Hepatocyte (in vitro differentiated cells): ENCODE results near the gene HEXB. TPM values are rescaled to one million over a fixed set of nuclear protein-coding genes. Genes with fewer than 3 reads are reported as not detected.

Experiments
- DNase-seq: peaks from one replicate; pipeline ENCODE4 v3.0.0-alpha.2; 2016; ENCODE audit warnings: low spot score
- H2AFZ ChIP-seq: fragments of 200-600 bp; sonication (generic); 2 replicates; pipeline ENCODE4 v1.6.0; 2016; ENCODE audit warnings: antibody characterized with exemption, mild to moderate bottlenecking
- H3K27ac ChIP-seq: fragments of 200-600 bp; sonication (generic); 2 replicates; pipeline ENCODE4 v1.5.1; 2016; ENCODE audit warnings: mild to moderate bottlenecking
- H3K27me3 ChIP-seq: fragments of 200-600 bp; sonication (generic); 2 replicates; pipeline ENCODE4 v1.6.1; 2016
- H3K36me3 ChIP-seq: fragments of 200-600 bp; sonication (generic); replicated peaks from 2 replicates; pipeline ENCODE4 v1.5.1; 2016; ENCODE audit warnings: low read depth; ENCODE audit not compliant: insufficient read depth
- H3K4me1 ChIP-seq: fragments of 200-600 bp; sonication (generic); 2 replicates; pipeline ENCODE4 v1.5.1; 2016; ENCODE audit warnings: mild to moderate bottlenecking, moderate library complexity; ENCODE audit not compliant: insufficient read depth
- H3K4me2 ChIP-seq: fragments of 200-600 bp; sonication (generic); 2 replicates; pipeline ENCODE4 v1.6.0; 2016
- H3K4me3 ChIP-seq: fragments of 200-600 bp; sonication (generic); 2 replicates; pipeline ENCODE4 v1.5.1; 2016; ENCODE audit warnings: mild to moderate bottlenecking
- H3K79me2 ChIP-seq: fragments of 200-600 bp; sonication (generic); 2 replicates; pipeline ENCODE4 v1.6.0; 2017; ENCODE audit warnings: mild to moderate bottlenecking
- H3K9me2 ChIP-seq: fragments of 200-600 bp; sonication (generic); replicated peaks from 2 replicates; pipeline ENCODE4 v1.6.0; 2017; ENCODE audit warnings: mild to moderate bottlenecking; ENCODE audit not compliant: insufficient read depth
- H3K9me3 ChIP-seq: fragments of 200-600 bp; sonication (generic); 2 replicates; pipeline ENCODE4 v1.5.1; 2016; ENCODE audit warnings: low read depth, mild to moderate bottlenecking
- H4K20me1 ChIP-seq: fragments of 200-600 bp; sonication (generic); 2 replicates; pipeline ENCODE4 v1.6.0; 2016; ENCODE audit warnings: mild to moderate bottlenecking; ENCODE audit not compliant: insufficient read depth, poor library complexity, severe bottlenecking
- EZH2 ChIP-seq: fragments of 200-600 bp; sonication (generic); IDR thresholded peaks from 2 replicates; pipeline ENCODE4 v1.6.1; 2016; ENCODE audit warnings: antibody characterized with exemption, mild to moderate bottlenecking, borderline replicate concordance
- EZH2phosphoT487 ChIP-seq: fragments of 200-600 bp; sonication (generic); IDR thresholded peaks from one replicate; pipeline ENCODE4 v1.6.1; 2018; ENCODE audit warnings: antibody characterized with exemption, mild to moderate bottlenecking, low read depth, moderate library complexity; ENCODE audit not compliant: unreplicated experiment, severe bottlenecking
- WGBS: methylation state at CpG from one replicate; pipeline ENCODE4 v1.1.6; 2016; ENCODE audit warnings: low lambda C conversion rate; ENCODE audit errors: missing lambda C conversion rate; 5-methylcytosine and 5-hydroxymethylcytosine counted together
- polyA plus RNA-seq: library from polyadenylated mRNA; unstranded; fragments of >200 nt; fragmentation: Nextera tagmentation; extraction: Ambion mirVana; gene quantifications from 2 replicates; pipeline ENCODE4 v1.2.1, GENCODE V29; 2016
- total RNA-seq: library from RNA; depleted of rRNA; stranded (reverse); fragments of >200 nt; gene quantifications from 2 replicates; pipeline ENCODE4 v1.2.3, GENCODE V29; 2014
- TF ChIP-seq, protein P1 (sequence below): fragments of 200-600 bp; sonication (generic); IDR thresholded peaks from 2 replicates; pipeline ENCODE4 v1.5.1; 2016; ENCODE audit warnings: antibody characterized with exemption, mild to moderate bottlenecking; ENCODE audit not compliant: poor library complexity

The HEXB gene
- total and polyA plus RNA-seq, 2 experiments from 2014 or later = 224 to 226 TPM

DNA sequence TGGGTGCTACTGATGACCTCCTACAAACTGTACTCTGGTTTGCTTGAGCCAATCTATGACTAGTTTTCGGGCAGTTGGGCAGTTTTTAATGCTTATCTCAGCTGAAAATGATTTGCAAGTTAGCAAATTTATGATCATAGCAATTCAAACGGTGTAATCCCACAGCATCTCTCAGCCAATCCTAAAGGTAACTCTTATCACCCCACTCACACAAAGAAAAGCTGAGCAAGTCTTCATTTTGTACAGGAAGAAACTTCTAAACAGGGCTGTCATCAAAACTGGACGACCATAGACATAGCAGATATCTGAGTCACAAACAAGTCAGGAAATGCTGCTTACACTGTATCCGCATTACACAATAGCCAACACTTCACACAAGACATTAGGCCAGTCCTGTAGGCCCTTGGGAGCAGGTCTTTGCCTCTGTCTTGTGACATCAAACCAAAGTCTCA, 41.9 kb upstream of the HEXB start:
- DNase-seq = peak; percentile 75
- Histone ChIP-seq H3K9me3 (no peaks in the 10 kb centered on the region), H3K79me2 (peaks cover 22% of the 10 kb centered on the region), H2AFZ (no peak overlapping the region), H3K36me3 (no peaks in the 10 kb centered on the region), H3K27me3 (no peaks in the 10 kb centered on the region), H3K4me1 (peaks cover 25% of the 10 kb centered on the region), H3K4me2 (peak overlapping the region; percentile 97), H3K4me3 (no peak overlapping the region), H3K9me2 (no peaks in the 10 kb centered on the region), H3K27ac (peak overlapping the region; percentile 97), H4K20me1 (peaks cover 19% of the 10 kb centered on the region)
- WGBS = 35% methylated on average over 4 of the region's 4 CpGs
- no peak for TF ChIP-seq EZH2phosphoT487
- TF ChIP-seq EZH2 = no peak
- TF ChIP-seq, protein P1, sequence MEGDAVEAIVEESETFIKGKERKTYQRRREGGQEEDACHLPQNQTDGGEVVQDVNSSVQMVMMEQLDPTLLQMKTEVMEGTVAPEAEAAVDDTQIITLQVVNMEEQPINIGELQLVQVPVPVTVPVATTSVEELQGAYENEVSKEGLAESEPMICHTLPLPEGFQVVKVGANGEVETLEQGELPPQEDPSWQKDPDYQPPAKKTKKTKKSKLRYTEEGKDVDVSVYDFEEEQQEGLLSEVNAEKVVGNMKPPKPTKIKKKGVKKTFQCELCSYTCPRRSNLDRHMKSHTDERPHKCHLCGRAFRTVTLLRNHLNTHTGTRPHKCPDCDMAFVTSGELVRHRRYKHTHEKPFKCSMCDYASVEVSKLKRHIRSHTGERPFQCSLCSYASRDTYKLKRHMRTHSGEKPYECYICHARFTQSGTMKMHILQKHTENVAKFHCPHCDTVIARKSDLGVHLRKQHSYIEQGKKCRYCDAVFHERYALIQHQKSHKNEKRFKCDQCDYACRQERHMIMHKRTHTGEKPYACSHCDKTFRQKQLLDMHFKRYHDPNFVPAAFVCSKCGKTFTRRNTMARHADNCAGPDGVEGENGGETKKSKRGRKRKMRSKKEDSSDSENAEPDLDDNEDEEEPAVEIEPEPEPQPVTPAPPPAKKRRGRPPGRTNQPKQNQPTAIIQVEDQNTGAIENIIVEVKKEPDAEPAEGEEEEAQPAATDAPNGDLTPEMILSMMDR = no peak

DNA sequence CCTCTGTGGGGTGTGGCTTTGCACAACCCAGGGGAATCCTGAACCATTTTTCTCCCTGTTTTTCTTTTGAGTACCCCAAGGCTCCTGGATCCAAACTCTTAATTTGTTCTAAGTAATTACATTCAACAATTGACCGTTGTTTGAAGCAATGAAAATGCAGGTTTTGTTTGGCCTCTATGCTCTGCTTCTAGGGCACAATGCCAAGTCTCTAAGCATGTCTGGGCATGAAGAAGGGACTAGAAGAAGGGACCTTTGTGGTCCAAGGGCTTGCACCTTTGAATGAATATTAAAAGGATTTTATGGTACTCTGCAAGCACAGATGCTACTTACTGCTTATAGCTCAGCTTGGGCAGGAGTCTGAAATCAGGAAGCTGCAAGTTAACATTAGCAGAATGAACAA, 37.9 kb upstream of the HEXB start:
- DNase-seq = no peak
- no peaks in the 10 kb centered on the region for H3K36me3 ChIP-seq
- H3K4me3 ChIP-seq = no peak overlapping the region
- TF ChIP-seq, protein P1 = no peak
- TF ChIP-seq EZH2phosphoT487 (no peak), EZH2 (no peak)
- H3K9me3 ChIP-seq = no peaks in the 10 kb centered on the region
- no peaks in the 10 kb centered on the region for H4K20me1 ChIP-seq
- H3K4me2 ChIP-seq = no peak overlapping the region
- no peak overlapping the region for H2AFZ ChIP-seq
- H3K4me1 ChIP-seq = peaks cover 31% of the 10 kb centered on the region
- no peaks in the 10 kb centered on the region for H3K9me2 ChIP-seq
- 52% methylated on average over 1 of the region's 1 CpG for WGBS
- no peak overlapping the region for H3K27ac ChIP-seq
- H3K79me2 ChIP-seq = no peaks in the 10 kb centered on the region
- H3K27me3 ChIP-seq = no peaks in the 10 kb centered on the region

DNA sequence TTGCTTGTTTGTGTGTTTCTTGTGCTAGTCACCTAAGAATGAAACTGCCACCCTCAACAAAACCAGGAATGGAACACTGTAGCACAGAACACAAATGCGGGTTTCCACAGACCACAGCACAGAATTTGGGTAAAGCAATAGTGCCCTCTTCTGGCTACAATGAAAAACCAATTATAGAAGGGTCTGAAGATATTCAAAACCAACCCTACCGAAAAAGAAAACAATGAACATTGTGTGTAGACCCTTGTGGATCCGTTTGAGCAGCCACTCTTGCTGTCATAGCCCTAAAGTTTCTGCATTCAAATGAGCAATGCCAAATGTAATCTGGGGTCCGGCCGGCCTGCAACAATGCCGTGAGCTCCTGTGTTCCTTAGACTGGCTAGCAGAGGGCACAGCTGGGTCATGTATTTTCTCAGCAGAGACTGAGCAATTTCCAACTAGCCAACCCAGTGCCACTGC, 36.2 kb upstream of the HEXB start:
- Histone ChIP-seq H3K79me2 (no peaks in the 10 kb centered on the region), H4K20me1 (no peaks in the 10 kb centered on the region), H3K9me2 (no peaks in the 10 kb centered on the region), H3K9me3 (no peaks in the 10 kb centered on the region), H3K36me3 (no peaks in the 10 kb centered on the region), H2AFZ (no peak overlapping the region), H3K4me2 (peak overlapping the region; percentile 30), H3K4me1 (peaks cover 18% of the 10 kb centered on the region), H3K27me3 (no peaks in the 10 kb centered on the region), H3K4me3 (no peak overlapping the region), H3K27ac (no peak overlapping the region)
- 18% methylated on average over 6 of the region's 6 CpGs for WGBS
- DNase-seq = peak; percentile 71
- no peak for TF ChIP-seq EZH2
- no peak for TF ChIP-seq EZH2phosphoT487
- TF ChIP-seq, protein P1 = peak; percentile 83
